K562 (cell line): ENCODE data around the gene ST3GAL3. TPM values are rescaled to one million over a fixed set of nuclear protein-coding genes. Genes with fewer than 3 reads are reported as not detected.

Experiments used
- ATAC-seq: fragments of 200-7000 bp; cut with Tn5 transposase; 3 replicates; pipeline ENCODE4 v1.9.1; 2020; ENCODE audit warnings: moderate library complexity
- BruUV-seq: library from RNA; stranded (reverse); fragments of 400-500 nt; replicated peaks from 2 replicates; lab custom pipeline; 2021; lab: Mats Ljungman, UMichigan
- CTCF ChIA-PET: fragments of 300-600 bp; formaldehyde crosslinking; extraction: SDS; loops from one replicate; lab custom pipeline; 2021; ENCODE audit warnings: low intra/inter-chr PET ratio; lab: Yijun Ruan, JAX
- POLR2A ChIA-PET: fragments of 300-600, 350-650 bp; sonication (Branson Sonifier 250); formaldehyde crosslinking; extraction: SDS; loops from one replicate; lab custom pipeline; 2021; ENCODE audit warnings: antibody characterized with exemption, inconsistent platforms; lab: Yijun Ruan, JAX
- DNase-seq, 4 experiments: peaks; one replicate each; pipeline versions ENCODE4 v3.0.0 to v3.0.0-alpha.2; 2011 to 2018; ENCODE audit warnings: low spot score in 3 of 4, mixed read lengths in 3 of 4; ENCODE audit errors: extremely low read depth in 1 of 4
- FAIRE-seq: peaks from 2 replicates; lab custom pipeline; 2011; peaks lifted over from hg19 to GRCh38; lab: Jason Lieb, UNC
- H2AFZ ChIP-seq: 2 replicates; pipeline ENCODE4 v1.6.0; 2011; ENCODE audit warnings: low read depth, low read length, control low read depth, inconsistent platforms
- H3K27ac ChIP-seq: fragments of 200-600 bp; 3 replicates; pipeline ENCODE4 v1.8.0; 2011; ENCODE audit warnings: low read depth, mild to moderate bottlenecking, control low read depth, inconsistent platforms, low read length, moderate library complexity, mixed read lengths; ENCODE audit errors: extremely low read depth
- H3K27me3 ChIP-seq, 2 experiments: fragments of 300-600 bp in 1 of 2; 2 replicates in 1 of 2; 3 replicates in 1 of 2; pipeline versions ENCODE4 v1.6.0 to v1.8.0; 2011; ENCODE audit warnings: inconsistent platforms in 2 of 2, low read length in 2 of 2, mild to moderate bottlenecking in 1 of 2, mixed read lengths in 1 of 2, moderate library complexity in 1 of 2; ENCODE audit not compliant: control insufficient read depth in 2 of 2, insufficient read depth in 2 of 2
- H3K36me3 ChIP-seq: fragments of 300-600 bp; 3 replicates; pipeline ENCODE4 v1.8.0; 2011; ENCODE audit warnings: mild to moderate bottlenecking, low read length, inconsistent platforms; ENCODE audit not compliant: control insufficient read depth, insufficient read depth
- H3K4me1 ChIP-seq, 2 experiments: fragments of 200-600 bp in 1 of 2; replicated peaks in 1 of 2; 2 replicates in 1 of 2; 3 replicates in 1 of 2; pipeline versions ENCODE4 v1.5.1 to v1.8.0; 2011; ENCODE audit warnings: inconsistent platforms in 2 of 2, low read length in 2 of 2, mild to moderate bottlenecking in 1 of 2, mixed read lengths in 1 of 2, moderate library complexity in 1 of 2; ENCODE audit not compliant: control insufficient read depth in 2 of 2, insufficient read depth in 2 of 2
- H3K4me2 ChIP-seq: 2 replicates; pipeline ENCODE4 v1.6.1; 2011; ENCODE audit warnings: low read length, control low read depth, inconsistent platforms, mixed read lengths; ENCODE audit not compliant: insufficient read depth
- H3K4me3 ChIP-seq: fragments of 200-600 bp; sonication (generic), shearing (Covaris generic); 2 replicates; pipeline ENCODE4 v1.5.1; 2016; ENCODE audit warnings: control low read depth, inconsistent platforms
- H3K79me2 ChIP-seq: fragments of 200-600 bp; 3 replicates; pipeline ENCODE4 v1.8.0; 2011; ENCODE audit warnings: low read length, inconsistent platforms; ENCODE audit not compliant: control insufficient read depth, insufficient read depth
- H3K9ac ChIP-seq, 2 experiments: 2 replicates each; pipeline versions ENCODE4 v1.6.0 to v1.6.1; 2011; ENCODE audit warnings: low read depth in 2 of 2, low read length in 2 of 2, control low read depth in 1 of 2, inconsistent platforms in 1 of 2, mild to moderate bottlenecking in 1 of 2, mixed read lengths in 1 of 2; ENCODE audit not compliant: insufficient read depth in 1 of 2
- H3K9me1 ChIP-seq: one replicate; pipeline ENCODE4 v1.6.0; 2011; ENCODE audit warnings: inconsistent platforms, mild to moderate bottlenecking, low read length, moderate library complexity; ENCODE audit not compliant: control insufficient read depth, insufficient read depth
- H3K9me3 ChIP-seq: replicated peaks from 2 replicates; pipeline ENCODE4 v1.5.1; 2011; ENCODE audit warnings: low read depth, low read length, inconsistent platforms; ENCODE audit not compliant: control insufficient read depth, insufficient read depth
- H4K20me1 ChIP-seq: replicated peaks from 2 replicates; pipeline ENCODE4 v1.6.1; 2011; ENCODE audit warnings: low read length, inconsistent platforms, mixed read lengths; ENCODE audit not compliant: control insufficient read depth, insufficient read depth
- BCOR ChIP-seq: fragments of 450-650 bp; IDR thresholded peaks from 2 replicates; pipeline ENCODE4 v1.6.1; 2016
- CBX5 ChIP-seq: IDR thresholded peaks from 2 replicates; pipeline ENCODE4 v1.6.1; 2014; ENCODE audit warnings: low read depth, borderline replicate concordance
- GATAD2B ChIP-seq: fragments of 450-650 bp; IDR thresholded peaks from 2 replicates; pipeline ENCODE4 v1.6.1; 2017; ENCODE audit warnings: mild to moderate bottlenecking, borderline replicate concordance
- IRF9 ChIP-seq: fragments of 450-650 bp; IDR thresholded peaks from 2 replicates; pipeline ENCODE4 v1.6.1; 2016; ENCODE audit warnings: missing biosample characterization, missing genetic modification characterization
- KAT2B ChIP-seq: IDR thresholded peaks from one replicate; pipeline ENCODE4 v1.6.1; 2012; ENCODE audit warnings: low read depth, mild to moderate bottlenecking, control low read depth, inconsistent platforms, low read length, moderate library complexity
- MAZ ChIP-seq, 2 experiments: fragments of 450-650 bp in 1 of 2; sonication (generic) in 1 of 2; formaldehyde crosslinking; IDR thresholded peaks in 1 of 2; conservative IDR thresholded peaks in 1 of 2; 2 replicates each; pipeline versions ENCODE4 v1.4.0 to v1.5.0; 2020; ENCODE audit warnings: mild to moderate bottlenecking in 1 of 2, missing genetic modification reagents in 1 of 2
- MTA2 ChIP-seq: fragments of 450-650 bp; IDR thresholded peaks from 2 replicates; pipeline ENCODE4 v1.6.1; 2016; ENCODE audit warnings: low read depth
- PTRF ChIP-seq: fragments of 450-650 bp; IDR thresholded peaks from 2 replicates; pipeline ENCODE4 v1.6.1; 2016; ENCODE audit warnings: mild to moderate bottlenecking, missing genetic modification characterization, missing compliant biosample characterization
- SMARCA4 ChIP-seq: fragments of 450-650 bp; IDR thresholded peaks from 2 replicates; pipeline ENCODE4 v1.6.1; 2016
- TRIM24 ChIP-seq, 2 experiments: fragments of 450-650 bp; IDR thresholded peaks; 2 replicates each; pipeline ENCODE4 v1.6.1; 2016
- ZNF431 ChIP-seq: sonication (generic); formaldehyde crosslinking; IDR thresholded peaks from 2 replicates; pipeline ENCODE4 v1.8.0; 2022; ENCODE audit warnings: mild to moderate bottlenecking, missing genetic modification reagents
- ZNF444 ChIP-seq: fragments of 250-450 bp; sonication (Bioruptor Pico); IDR thresholded peaks from 2 replicates; pipeline ENCODE4 v1.4.0; 2020; ENCODE audit warnings: mild to moderate bottlenecking, moderate library complexity
- WGBS: fragments of 100-300 bp; shearing (Covaris generic); methylation state at CpG from one replicate; pipeline ENCODE4 v1.1.6; 2016; ENCODE audit warnings: low coverage, mixed read lengths; ENCODE audit not compliant: insufficient coverage; ENCODE audit errors: missing lambda C conversion rate; 5-methylcytosine and 5-hydroxymethylcytosine counted together
- in situ Hi-C: fragments of 300-500 bp; cut with MboI; formaldehyde crosslinking; loops from 4 replicates; pipeline ENCODE4 v1.15.0; 2018; ENCODE audit warnings: inconsistent platforms, mixed read lengths
- intact Hi-C: fragments of 100-400 bp; cut with micrococcal nuclease; formaldehyde crosslinking; loops from 2 replicates; pipeline ENCODE4 v1.14.2; 2022
- polyA plus RNA-seq, 8 experiments: library from polyadenylated mRNA; depleted of rRNA in 4 of 8; stranded (reverse) in 5 of 8; unstranded in 3 of 8; fragments of >200 nt; fragmentation: Nextera tagmentation in 2 of 8; fragmentation: Illumina TruSeq in 1 of 8; extraction: Ambion mirVana in 2 of 8; extraction: Trizol in 1 of 8; gene quantifications; 2 replicates each; pipeline versions ENCODE4 v1.2.1 to v1.2.3, GENCODE V29; 2011 to 2014; ENCODE audit warnings: inconsistent platforms in 1 of 8, missing spikeins in 1 of 8
- total RNA-seq, 7 experiments: library from RNA; depleted of rRNA in 6 of 7; stranded (reverse); fragments of >200 nt in 6 of 7; fragmentation: Illumina TruSeq in 2 of 7; extraction: Trizol in 2 of 7; gene quantifications; 2 replicates each; pipeline versions ENCODE4 v1.2.1 to v1.2.3, GENCODE V29; 2011 to 2021; ENCODE audit warnings: low replicate concordance in 1 of 7

Gene ST3GAL3
- total and polyA plus RNA-seq, 9 of the 15 experiments (the other 6 are each of a cell fraction or from before 2014, with no cell fraction given) = 1.2 to 18.9 (median 11.0) TPM

GRCh38 chr1:43683560-43683959 is 23.8 kb upstream of the ST3GAL3 start:
- 99% methylated on average over 4 of the region's 4 CpGs for WGBS
- POLR2A ChIA-PET = interaction anchor here (1.0 kb wide), 1 partner anchor 15 kb away, joined by 3 read pairs; no protein-coding TSS in a partner anchor
- no TSS peak for BruUV-seq

More at GRCh38 chr1:43683560-43683959, 23.8 kb upstream of the ST3GAL3 start:
- CTCF ChIA-PET = no interaction called here
- Histone ChIP-seq H3K9me3 (no peaks in the 10 kb centered on the region), H3K27ac (no peak overlapping the region), H3K27me3 (no peaks in the 10 kb centered on the region), H3K4me3 (no peak overlapping the region), H3K9me1 (no peaks in the 10 kb centered on the region), H2AFZ (no peak overlapping the region), H4K20me1 (0 out of 2 replicates have a peak, but pooled peaks cover 3% of the 10 kb centered on the region), H3K4me1 (no peaks in the 10 kb centered on the region; a peak in 1 of 5 replicates), H3K79me2 (no peaks in the 10 kb centered on the region), H3K9ac (no peak overlapping the region), H3K4me2 (no peak overlapping the region), H3K36me3 (peaks cover 80% of the 10 kb centered on the region)
- TF ChIP-seq CBX5 (no peak), SMARCA4 (no peak), KAT2B (no peak), IRF9 (tag) (no peak), PTRF (tag) (no peak), GATAD2B (no peak), MAZ (CRISPR knock-in tag; conservative IDR thresholded peaks at IDR 0.05 in 1 of 2, IDR thresholded peaks at IDR 0.05 in 1 of 2) (no peak), TRIM24 (IDR thresholded peaks at IDR 0.05) (no peak), BCOR (no peak), MTA2 (no peak), ZNF431 (CRISPR knock-in tag) (no peak), ZNF444 (CRISPR knock-in tag) (no peak)
- intact Hi-C loops = no loop called here
- no peak for FAIRE-seq
- no peak for DNase-seq
- in situ Hi-C loops = no loop called here
- ATAC-seq = no peak
